SK-N-MC (cell line): ENCODE measurements around the gene SLC2A9.

Experiments used
- EZH2 ChIP-seq: fragments of 200-600 bp; sonication (generic); IDR thresholded peaks from one replicate; pipeline ENCODE4 v1.6.1; 2017; ENCODE audit warnings: antibody characterized with exemption
- FOXP2 ChIP-seq: optimal IDR thresholded peaks from 2 replicates; pipeline ENCODE3; 2011; ENCODE audit warnings: mild to moderate bottlenecking, moderate library complexity; ENCODE audit not compliant: insufficient read depth; ENCODE audit errors: extremely low read length, control extremely low read depth
- POLR2AphosphoS5 ChIP-seq: IDR thresholded peaks from 2 replicates; pipeline ENCODE4 v1.6.1; 2012; ENCODE audit warnings: mild to moderate bottlenecking, low read depth, low read length, borderline replicate concordance

DNA sequence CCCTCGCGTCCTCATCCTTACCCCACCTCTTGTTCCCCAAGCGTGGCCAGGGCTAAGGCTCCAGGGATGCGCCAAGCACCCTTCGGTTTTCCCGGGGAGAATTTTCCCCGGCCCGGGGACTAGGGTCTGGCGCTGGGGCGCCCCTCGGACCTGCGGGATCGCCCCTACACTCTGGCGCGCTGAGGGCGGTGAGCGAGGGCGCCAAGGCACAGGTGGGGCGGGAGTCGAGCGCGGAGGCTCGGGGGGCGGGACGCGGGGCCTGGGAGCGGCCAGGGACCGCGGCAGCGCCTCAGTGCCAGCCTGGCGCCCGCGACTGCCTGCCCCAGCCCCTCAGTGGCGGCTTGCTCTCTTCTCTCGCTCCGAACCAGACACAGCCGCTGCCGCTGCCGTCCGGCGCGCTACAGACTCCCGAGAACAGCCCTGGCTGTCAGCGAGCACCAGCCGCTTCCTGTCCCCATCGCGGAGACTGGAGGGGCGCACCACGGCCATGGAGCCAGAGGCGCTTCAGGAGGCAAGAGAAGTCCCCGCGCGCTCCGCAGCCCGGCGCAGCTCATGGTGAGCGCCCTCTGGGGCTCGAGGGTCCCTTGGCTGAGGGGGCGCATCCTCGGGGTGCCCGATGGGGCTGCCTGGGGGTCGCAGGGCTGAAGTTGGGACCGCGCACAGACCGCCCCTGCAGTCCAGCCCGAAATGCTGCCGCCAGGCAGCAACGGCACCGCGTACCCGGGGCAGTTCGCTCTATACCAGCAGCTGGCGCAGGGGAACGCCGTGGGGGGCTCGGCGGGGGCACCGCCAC lies 239.8 kb downstream of the SLC2A9 start, which contains the start of gene DRD5:
- no peak for TF ChIP-seq POLR2AphosphoS5
- no peak for TF ChIP-seq EZH2
- TF ChIP-seq FOXP2: no peak
